Naive thymus-derived CD4-positive, alpha-beta T cell (primary cell): ENCODE data around the gene GPS1. TPM values are rescaled to one million over a fixed set of nuclear protein-coding genes. Genes with fewer than 3 reads are reported as not detected.

ENCODE experiments used
- ATAC-seq: fragments of 150-1000 bp; cut with Tn5 transposase; 2 replicates; pipeline ENCODE4 v1.10.0; 2021; ENCODE audit warnings: mild to moderate bottlenecking, moderate library complexity
- CTCF ChIA-PET: fragments of 350-600 bp; sonication (Branson Sonifier 250); formaldehyde crosslinking; loops from one replicate; lab custom pipeline; 2021; ENCODE audit warnings: antibody characterized with exemption; lab: Charles Lee
- POLR2A ChIA-PET: fragments of 350-600 bp; sonication (Branson Sonifier 250); formaldehyde crosslinking; loops from one replicate; lab custom pipeline; 2021; ENCODE audit warnings: antibody characterized with exemption, inconsistent platforms; lab: Charles Lee
- DNase-seq, 9 donors: peaks; one replicate each; pipeline versions ENCODE4 v3.0.0 to v3.0.0-alpha.2; 2020 to 2022; ENCODE audit warnings: mixed read lengths in 1 of 9
- H3K27ac ChIP-seq: one replicate; pipeline ENCODE4 v1.7.0; 2013; ENCODE audit warnings: mild to moderate bottlenecking, low read depth, low read length, moderate library complexity
- H3K27me3 ChIP-seq, 2 donors: one replicate each; pipeline ENCODE4 v1.7.0; 2013; ENCODE audit warnings: low read length in 2 of 2, mild to moderate bottlenecking in 2 of 2, moderate library complexity in 2 of 2; ENCODE audit not compliant: control insufficient read depth in 2 of 2, insufficient read depth in 2 of 2
- H3K36me3 ChIP-seq, 3 experiments: 1 replicate in 2 of 3; 2 replicates in 1 of 3; pipeline ENCODE4 v1.7.0; 2013; ENCODE audit warnings: low read length in 3 of 3, mild to moderate bottlenecking in 3 of 3, moderate library complexity in 1 of 3; ENCODE audit not compliant: insufficient read depth in 3 of 3, control insufficient read depth in 2 of 3
- H3K4me1 ChIP-seq, 2 donors: one replicate each; pipeline ENCODE4 v1.7.0; 2013; ENCODE audit warnings: low read length in 2 of 2, mild to moderate bottlenecking in 2 of 2, moderate library complexity in 1 of 2; ENCODE audit not compliant: control insufficient read depth in 2 of 2, insufficient read depth in 2 of 2
- H3K4me3 ChIP-seq: 2 replicates; pipeline ENCODE4 v1.7.0; 2013; ENCODE audit warnings: mild to moderate bottlenecking, low read length
- H3K9me3 ChIP-seq, 3 experiments: 1 replicate in 2 of 3; 2 replicates in 1 of 3; pipeline ENCODE4 v1.7.0; 2013; ENCODE audit warnings: low read length in 3 of 3; ENCODE audit not compliant: control insufficient read depth in 2 of 3
- H3K27ac Mint-ChIP-seq, 9 donors: one replicate each; pipeline ENCODE4 v1.8.0; 2020 to 2022; ENCODE audit warnings: mixed read lengths in 9 of 9, mild to moderate bottlenecking in 8 of 9, moderate library complexity in 5 of 9, inconsistent platforms in 2 of 9
- H3K27me3 Mint-ChIP-seq, 5 donors: one replicate each; pipeline ENCODE4 v1.8.0; 2021 to 2022; ENCODE audit warnings: mixed read lengths in 5 of 5, mild to moderate bottlenecking in 1 of 5
- H3K36me3 Mint-ChIP-seq, 5 donors: one replicate each; pipeline ENCODE4 v1.8.0; 2020 to 2022; ENCODE audit warnings: mixed read lengths in 5 of 5, mild to moderate bottlenecking in 3 of 5, inconsistent platforms in 1 of 5
- H3K4me1 Mint-ChIP-seq, 7 donors: one replicate each; pipeline ENCODE4 v1.8.0; 2020 to 2022; ENCODE audit warnings: mixed read lengths in 7 of 7, mild to moderate bottlenecking in 3 of 7, inconsistent platforms in 1 of 7
- H3K4me3 Mint-ChIP-seq, 10 donors: one replicate each; pipeline ENCODE4 v1.8.0; 2020 to 2022; ENCODE audit warnings: mild to moderate bottlenecking in 10 of 10, mixed read lengths in 10 of 10, moderate library complexity in 6 of 10, inconsistent platforms in 2 of 10
- H3K9me3 Mint-ChIP-seq, 11 donors: one replicate each; pipeline ENCODE4 v1.8.0; 2020 to 2022; ENCODE audit warnings: mixed read lengths in 11 of 11, mild to moderate bottlenecking in 4 of 11, inconsistent platforms in 1 of 11, moderate library complexity in 1 of 11
- intact Hi-C, 2 donors: fragments of 100-400 bp; cut with micrococcal nuclease; formaldehyde crosslinking; loops; one replicate each; pipeline ENCODE4 v1.15.1; 2023
- polyA plus RNA-seq, 2 donors: library from polyadenylated mRNA; unstranded; fragments of 300-500 nt; fragmentation: Illumina TruSeq; gene quantifications; one replicate each; pipeline ENCODE4 v1.2.3, GENCODE V29; 2021
- total RNA-seq, 6 experiments: library from RNA in 5 of 6; stranded (reverse) in 5 of 6; gene quantifications; 1 replicate in 5 of 6; 2 replicates in 1 of 6; pipeline ENCODE4 v1.2.3 and lab custom pipeline; 2021 to 2026

The GPS1 gene
- total and polyA plus RNA-seq, 7 experiments from 2014 or later: 68.3 to 124 (median 82.6) TPM

DNA sequence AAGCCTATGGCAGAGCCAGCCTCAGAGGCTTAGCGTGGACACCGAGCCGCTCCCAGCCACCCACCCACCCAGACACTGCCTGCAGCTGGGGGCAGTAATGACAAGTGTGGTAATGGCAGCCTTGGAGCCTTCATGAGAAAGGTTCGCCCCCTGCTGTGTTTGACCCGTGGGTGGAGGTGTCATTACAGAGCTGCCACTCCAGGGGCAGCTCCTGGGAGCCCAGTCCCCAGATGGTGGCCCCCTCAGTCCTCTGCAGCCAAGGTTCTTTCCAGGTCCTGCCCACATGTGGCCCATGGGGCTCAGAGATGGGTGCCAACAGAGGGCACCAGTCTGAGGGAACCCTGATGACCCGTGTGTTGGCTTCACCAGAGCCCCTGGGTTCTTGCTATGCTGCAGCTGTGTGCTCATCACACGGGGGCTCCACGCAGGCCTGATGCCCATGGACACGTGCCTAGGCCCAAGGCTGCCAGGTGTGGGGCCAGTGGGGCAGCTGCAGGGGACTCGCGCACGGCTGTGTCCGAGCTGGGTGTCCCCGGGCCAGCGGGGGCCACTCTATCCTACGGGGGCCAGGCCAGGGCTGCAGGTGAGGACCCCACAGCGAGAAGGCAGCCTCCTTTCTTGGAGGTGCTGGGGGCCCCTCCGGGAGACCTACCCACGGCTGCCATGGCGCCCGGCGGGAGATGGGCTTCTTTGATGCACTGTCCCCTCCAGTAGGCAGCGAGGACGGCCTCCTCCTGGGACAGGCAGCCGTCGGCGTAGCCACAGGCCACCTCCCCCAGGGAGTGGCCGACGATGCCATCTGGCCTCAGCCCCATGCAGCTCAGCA is 38.2 kb downstream of the GPS1 start:
- no peak overlapping the region for H3K4me3 Mint-ChIP-seq
- no peak overlapping the region for H3K27ac Mint-ChIP-seq
- intact Hi-C loops: loop anchor here in 1 of 2 donors (10.0 kb wide), 1 partner anchor 55 kb away; the partner anchor contains the start of genes DCXR and RAC3
- CTCF ChIA-PET: no interaction called here
- Histone ChIP-seq H3K36me3 (peaks cover 0 to 96% (median 5%) of the 10 kb centered on the region in 3 experiments), H3K27ac (no peak overlapping the region), H3K27me3 (no peaks in the 10 kb centered on the region), H3K4me3 (no peak overlapping the region), H3K4me1 (no peaks in the 10 kb centered on the region), H3K9me3 (no peaks in the 10 kb centered on the region)
- peaks cover 0 to 3% (median 0%) of the 10 kb centered on the region in 5 donors for H3K36me3 Mint-ChIP-seq
- POLR2A ChIA-PET: no interaction called here
- no peaks in the 10 kb centered on the region for H3K9me3 Mint-ChIP-seq
- no peaks in the 10 kb centered on the region for H3K4me1 Mint-ChIP-seq
- no peak for ATAC-seq
- H3K27me3 Mint-ChIP-seq: no peaks in the 10 kb centered on the region
- DNase-seq: peak in 2 of 9 donors; percentile 10

DNA sequence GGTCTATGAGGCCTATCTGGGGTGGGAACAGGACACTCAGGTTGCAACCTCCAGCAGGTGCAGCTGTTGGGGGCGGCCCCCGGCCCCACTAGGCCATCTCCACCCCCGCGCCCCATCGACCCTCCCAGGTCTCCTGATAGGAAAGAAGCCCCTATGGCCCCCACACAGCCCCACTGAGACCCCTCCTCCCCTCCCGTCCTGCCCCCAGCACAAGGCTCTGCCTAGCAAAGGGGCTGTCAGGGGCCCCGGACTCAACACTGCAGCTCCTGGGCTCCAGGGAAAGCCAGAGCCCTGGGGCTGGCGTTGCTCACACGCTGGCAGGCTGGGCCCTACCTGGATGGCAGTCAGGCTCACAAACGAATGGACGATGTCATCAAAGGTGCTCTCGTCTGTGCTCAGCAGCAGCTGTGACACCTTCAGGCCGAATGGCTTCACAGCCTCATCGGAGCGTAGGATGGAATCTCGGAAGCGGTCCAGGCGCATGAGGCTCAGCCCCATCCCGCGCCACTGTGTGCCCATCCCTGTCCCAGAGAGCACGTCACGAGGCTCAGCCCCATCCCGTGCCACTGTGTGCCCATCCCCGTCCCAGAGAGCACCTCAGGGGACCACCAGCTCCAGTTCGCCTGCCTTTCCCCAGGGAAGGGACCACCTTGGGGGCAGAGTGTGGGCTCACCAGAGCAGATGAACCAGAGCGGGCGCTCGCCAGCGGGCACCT is 39.0 kb downstream of the GPS1 start:
- Histone ChIP-seq H3K27me3 (no peaks in the 10 kb centered on the region), H3K36me3 (peaks cover 0 to 96% (median 5%) of the 10 kb centered on the region in 3 experiments), H3K9me3 (no peaks in the 10 kb centered on the region), H3K27ac (no peak overlapping the region), H3K4me3 (no peak overlapping the region), H3K4me1 (no peaks in the 10 kb centered on the region)
- Mint-ChIP-seq H3K36me3 (peaks cover 0 to 3% (median 0%) of the 10 kb centered on the region in 5 donors), H3K9me3 (no peaks in the 10 kb centered on the region), H3K27ac (no peak overlapping the region), H3K4me1 (peaks cover 0 to under 1% (median 0%) of the 10 kb centered on the region in 7 donors), H3K27me3 (no peaks in the 10 kb centered on the region), H3K4me3 (no peak overlapping the region)
- CTCF ChIA-PET: no interaction called here
- DNase-seq (peak in 1 of 9 donors; percentile 9), ATAC-seq (no peak)
- intact Hi-C loops: loop anchor here in 1 of 2 donors (10.0 kb wide), 1 partner anchor 56 kb away; the partner anchor contains the start of genes DCXR and RAC3
- POLR2A ChIA-PET: no interaction called here

DNA sequence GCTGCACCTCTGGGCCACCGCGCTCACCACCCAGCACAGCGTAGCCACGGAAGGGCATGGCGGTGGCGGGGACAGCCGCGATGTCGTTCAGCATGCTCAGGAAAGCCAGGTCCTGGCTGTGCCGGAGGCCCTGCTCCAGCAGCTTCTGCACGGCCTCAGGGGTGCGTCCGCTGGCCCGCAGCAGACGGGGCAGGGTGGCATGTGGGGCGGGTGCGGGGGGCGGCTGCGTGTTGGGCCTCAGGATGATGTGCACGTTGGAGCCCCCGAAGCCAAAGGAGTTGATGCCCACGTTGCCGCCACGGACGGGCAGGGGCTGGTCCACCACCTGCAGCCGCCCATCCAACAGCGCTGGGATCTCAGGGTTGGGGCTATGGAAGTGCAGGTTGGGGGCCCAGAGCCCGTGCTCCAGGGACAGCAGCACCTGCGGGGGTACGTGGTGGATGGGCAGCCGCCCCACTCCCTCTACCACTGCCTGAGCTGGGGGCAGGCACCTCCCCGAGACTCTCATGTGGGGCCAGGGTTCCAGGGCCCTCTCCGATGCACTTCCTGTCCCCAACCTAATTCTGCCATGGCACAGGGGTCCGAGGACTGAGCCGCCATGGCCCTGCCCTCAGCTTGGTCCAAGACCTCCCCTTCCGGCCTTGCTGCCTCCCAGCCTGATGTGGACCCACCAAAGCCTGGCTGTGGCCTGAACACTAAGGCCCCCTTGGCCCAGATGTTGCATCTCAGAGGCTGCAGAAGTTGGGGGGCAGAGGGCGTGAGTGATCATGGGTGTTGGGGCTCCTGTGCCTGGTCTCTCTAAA is 39.8 kb downstream of the GPS1 start:
- peaks cover 0 to 91% (median 5%) of the 10 kb centered on the region in 3 experiments for H3K36me3 ChIP-seq
- ATAC-seq: no peak
- no peaks in the 10 kb centered on the region for H3K27me3 ChIP-seq
- peak in 1 of 9 donors; percentile 8 for DNase-seq
- no peak overlapping the region for H3K4me3 ChIP-seq
- intact Hi-C loops: loop anchor here in 1 of 2 donors (10.0 kb wide), 1 partner anchor 57 kb away; the partner anchor contains the start of genes DCXR and RAC3
- H3K9me3 ChIP-seq: no peaks in the 10 kb centered on the region
- POLR2A ChIA-PET: no interaction called here
- Mint-ChIP-seq H3K27me3 (no peaks in the 10 kb centered on the region), H3K4me1 (peaks cover 0 to 4% (median 0%) of the 10 kb centered on the region in 7 donors), H3K36me3 (peaks cover 0 to 3% (median 2%) of the 10 kb centered on the region in 5 donors), H3K9me3 (no peaks in the 10 kb centered on the region), H3K4me3 (no peak overlapping the region), H3K27ac (no peak overlapping the region)
- peaks cover 0 to 5% of the 10 kb centered on the region in 2 donors for H3K4me1 ChIP-seq
- H3K27ac ChIP-seq: no peak overlapping the region
- CTCF ChIA-PET: no interaction called here

- H3K9me3 ChIP-seq: no peaks in the 10 kb centered on the region
- no peaks in the 10 kb centered on the region for H3K27me3 ChIP-seq
- ChIA-PET CTCF (no interaction called here), POLR2A (no interaction called here)
- intact Hi-C loops: loop anchor here in 1 of 2 donors (10.0 kb wide), 1 partner anchor 57 kb away; the partner anchor contains the start of genes DCXR and RAC3
- peaks cover 0 to 3% (median 2%) of the 10 kb centered on the region in 5 donors for H3K36me3 Mint-ChIP-seq
- peak overlapping the region in 1 of 10 donors; percentile 41 for H3K4me3 Mint-ChIP-seq
- no peak overlapping the region for H3K27ac Mint-ChIP-seq
- no peak overlapping the region for H3K27ac ChIP-seq
- H3K36me3 ChIP-seq: peaks cover 0 to 85% (median 5%) of the 10 kb centered on the region in 3 experiments
- peaks cover 4 to 12% of the 10 kb centered on the region in 2 donors for H3K4me1 ChIP-seq
- H3K9me3 Mint-ChIP-seq: no peaks in the 10 kb centered on the region
- ATAC-seq: no peak
- no peak for DNase-seq
- no peaks in the 10 kb centered on the region for H3K27me3 Mint-ChIP-seq
- peaks cover 0 to 4% (median 0%) of the 10 kb centered on the region in 7 donors for H3K4me1 Mint-ChIP-seq
- H3K4me3 ChIP-seq: no peak overlapping the region
These were observed 40.4 kb downstream of the GPS1 start for GRCh38 chr17:82092094-82092586.

DNA sequence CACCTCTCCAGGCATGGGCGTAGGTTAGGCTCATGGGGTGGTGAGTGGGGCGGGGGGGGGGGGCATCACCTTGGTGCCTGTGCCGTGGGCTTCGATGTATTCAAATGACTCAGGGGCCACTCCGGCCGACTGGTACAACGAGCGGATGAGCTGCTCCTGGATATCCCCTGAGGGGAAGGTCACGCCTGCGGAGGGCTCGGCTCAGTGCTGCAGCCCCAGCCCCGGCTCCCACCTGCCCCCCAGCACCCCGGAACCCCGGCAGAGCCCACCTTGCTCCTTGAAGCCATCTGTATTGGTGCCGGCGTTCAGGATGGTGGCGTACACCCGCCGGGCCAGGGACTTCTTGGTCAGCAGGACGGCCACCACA is 40.9 kb downstream of the GPS1 start:
- peaks cover 0 to 4% (median 0%) of the 10 kb centered on the region in 7 donors for H3K4me1 Mint-ChIP-seq
- POLR2A ChIA-PET: no interaction called here
- intact Hi-C loops: loop anchor here in 1 of 2 donors (10.0 kb wide), 1 partner anchor 58 kb away; the partner anchor contains the start of genes DCXR and RAC3
- peaks cover 0 to 3% (median 2%) of the 10 kb centered on the region in 5 donors for H3K36me3 Mint-ChIP-seq
- Histone ChIP-seq H3K27ac (no peak overlapping the region), H3K4me3 (no peak overlapping the region), H3K9me3 (no peaks in the 10 kb centered on the region), H3K36me3 (peaks cover 0 to 80% (median 5%) of the 10 kb centered on the region in 3 experiments), H3K4me1 (peaks cover 4 to 12% of the 10 kb centered on the region in 2 donors), H3K27me3 (no peaks in the 10 kb centered on the region)
- no peak for DNase-seq
- H3K27ac Mint-ChIP-seq: no peak overlapping the region
- no peaks in the 10 kb centered on the region for H3K27me3 Mint-ChIP-seq
- no peaks in the 10 kb centered on the region for H3K9me3 Mint-ChIP-seq
- no peak for ATAC-seq
- no peak overlapping the region for H3K4me3 Mint-ChIP-seq
- CTCF ChIA-PET: no interaction called here
